Lower leg skin (tissue), 3 donors: ENCODE measurements around the gene PRDM9.

Source experiments
- POLR2A ChIP-seq, 2 donors: fragments of 450-650 bp; IDR thresholded peaks; one replicate each; pipeline ENCODE4 v1.6.1; 2016 to 2017; ENCODE audit warnings: antibody characterized with exemption in 2 of 2, mild to moderate bottlenecking in 1 of 2, moderate library complexity in 1 of 2
- TF ChIP-seq, protein P1 (sequence below), 3 donors: fragments of 450-650 bp; IDR thresholded peaks; one replicate each; pipeline ENCODE4 v1.5.1; 2016; ENCODE audit warnings: antibody characterized with exemption in 3 of 3, mild to moderate bottlenecking in 3 of 3, moderate library complexity in 2 of 3

- TF ChIP-seq, protein P1, sequence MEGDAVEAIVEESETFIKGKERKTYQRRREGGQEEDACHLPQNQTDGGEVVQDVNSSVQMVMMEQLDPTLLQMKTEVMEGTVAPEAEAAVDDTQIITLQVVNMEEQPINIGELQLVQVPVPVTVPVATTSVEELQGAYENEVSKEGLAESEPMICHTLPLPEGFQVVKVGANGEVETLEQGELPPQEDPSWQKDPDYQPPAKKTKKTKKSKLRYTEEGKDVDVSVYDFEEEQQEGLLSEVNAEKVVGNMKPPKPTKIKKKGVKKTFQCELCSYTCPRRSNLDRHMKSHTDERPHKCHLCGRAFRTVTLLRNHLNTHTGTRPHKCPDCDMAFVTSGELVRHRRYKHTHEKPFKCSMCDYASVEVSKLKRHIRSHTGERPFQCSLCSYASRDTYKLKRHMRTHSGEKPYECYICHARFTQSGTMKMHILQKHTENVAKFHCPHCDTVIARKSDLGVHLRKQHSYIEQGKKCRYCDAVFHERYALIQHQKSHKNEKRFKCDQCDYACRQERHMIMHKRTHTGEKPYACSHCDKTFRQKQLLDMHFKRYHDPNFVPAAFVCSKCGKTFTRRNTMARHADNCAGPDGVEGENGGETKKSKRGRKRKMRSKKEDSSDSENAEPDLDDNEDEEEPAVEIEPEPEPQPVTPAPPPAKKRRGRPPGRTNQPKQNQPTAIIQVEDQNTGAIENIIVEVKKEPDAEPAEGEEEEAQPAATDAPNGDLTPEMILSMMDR (IDR thresholded peaks at IDR 0.05) = no peak
- no peak for TF ChIP-seq POLR2A (IDR thresholded peaks at IDR 0.05)
Measured at GRCh38 chr5:23530571-23530970, 23.2 kb downstream of the PRDM9 start.
